IPS-NIHi7 (cell line): Measurements from ENCODE around the gene POFUT1.
"Not testable (repeated sequence)": the region's sequence is repeated elsewhere in the genome, so short reads cannot be mapped to it uniquely, and the experiment has no call there.

ENCODE experiments used
- DNase-seq: peaks from one replicate; pipeline ENCODE4 v3.0.0; 2012; ENCODE audit warnings: mixed read lengths; ENCODE audit errors: extremely low spot score

POFUT1 gene

DNA sequence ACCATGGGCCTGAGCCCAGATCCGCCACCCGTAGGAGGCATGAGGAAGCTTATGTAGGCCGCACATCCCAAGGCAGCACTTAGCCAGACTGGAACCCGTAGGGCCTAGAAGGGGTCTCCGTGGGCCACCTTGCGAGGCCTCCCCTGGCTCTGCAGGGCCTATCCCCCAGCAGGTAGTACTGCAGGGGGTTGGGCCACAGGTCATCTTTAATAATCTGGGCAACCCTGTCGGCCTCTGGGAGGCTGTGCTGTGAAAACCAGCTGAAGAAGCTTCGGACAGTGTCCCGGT lies 18.6 kb upstream of the POFUT1 start:
- no peak for DNase-seq

DNA sequence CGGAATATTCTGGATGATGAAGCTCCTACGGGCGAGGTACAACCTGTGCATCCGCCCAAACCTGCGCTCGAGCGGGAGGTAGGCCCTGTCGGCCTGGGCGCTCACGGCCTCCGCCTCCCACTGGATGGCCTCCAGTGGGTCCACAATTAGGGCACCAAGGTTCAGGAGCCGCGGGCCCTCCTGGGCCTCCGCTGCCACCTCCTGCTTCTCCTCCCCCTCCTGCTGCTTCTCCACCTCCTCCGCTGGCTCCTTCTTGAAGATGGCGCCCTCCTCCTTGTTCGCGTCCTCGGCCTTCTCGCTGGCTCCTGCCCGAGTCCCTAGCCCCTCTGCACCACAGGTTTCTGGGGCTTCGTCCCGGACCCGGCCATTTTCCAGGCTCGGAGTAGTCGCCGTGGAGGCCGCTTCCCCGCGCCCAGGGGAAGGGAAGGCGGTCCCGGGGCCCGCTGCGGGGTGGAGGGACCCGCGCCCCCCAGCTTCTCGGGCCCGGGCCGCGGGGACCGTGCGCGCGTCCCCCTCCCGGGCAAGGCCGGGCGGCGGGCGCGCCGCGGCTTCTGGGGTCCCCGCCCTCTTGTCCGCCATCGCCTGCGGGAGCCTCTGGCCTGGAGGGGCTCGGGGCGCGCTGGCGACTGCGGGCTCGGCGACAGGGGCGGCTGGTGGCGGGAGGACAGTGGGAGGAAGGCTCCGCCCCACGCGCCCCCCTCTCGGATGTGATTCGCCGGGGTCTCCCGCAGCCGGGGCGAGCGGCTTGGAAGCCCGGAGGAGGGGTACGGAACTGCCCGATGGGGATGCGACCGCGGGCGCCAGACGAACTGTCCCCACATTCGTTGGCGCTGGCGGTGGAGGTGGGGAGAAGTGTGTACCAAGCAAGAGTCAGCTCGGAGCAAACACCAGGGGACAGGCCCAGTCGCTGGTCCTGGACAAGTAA lies 17.7 kb upstream of the POFUT1 start:
- DNase-seq = peak; percentile 67

DNA sequence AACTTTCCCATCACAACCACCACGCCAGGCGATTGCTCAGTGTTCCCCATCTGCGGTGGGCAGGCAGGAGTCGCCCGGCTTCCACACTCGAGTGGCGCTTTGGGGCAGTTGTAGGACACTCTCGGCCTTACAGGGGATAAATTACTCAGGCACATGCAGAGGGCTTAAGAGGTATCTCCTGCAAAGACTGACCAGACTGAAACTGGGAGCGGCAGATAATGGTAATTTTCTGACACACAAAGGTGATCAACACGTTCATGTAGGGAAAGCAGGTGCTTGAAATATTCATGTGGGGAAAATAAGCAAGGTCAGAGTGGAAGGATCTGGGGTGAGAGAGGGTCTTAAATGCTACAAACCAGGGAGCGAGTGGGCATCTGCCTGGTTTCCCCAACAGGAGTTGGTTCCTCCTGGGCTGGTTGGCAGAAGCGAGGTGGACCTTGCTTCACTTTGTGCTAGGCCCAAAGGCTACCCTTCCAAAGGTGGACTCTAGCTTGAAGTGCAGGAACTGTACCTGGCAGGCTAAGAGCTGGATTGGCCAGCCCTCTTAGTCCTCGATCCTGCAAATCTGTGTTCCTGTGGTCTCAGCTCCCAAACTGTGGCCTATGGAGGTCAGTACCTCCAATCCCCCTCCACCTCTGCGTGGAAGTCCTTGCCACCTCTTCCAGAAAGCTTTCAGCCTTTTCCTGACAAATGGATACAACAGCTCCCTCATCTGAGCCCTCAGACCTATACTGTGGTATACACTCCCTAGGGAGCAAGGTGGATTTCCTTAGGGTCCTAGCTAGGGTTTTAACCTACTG lies 16.9 kb upstream of the POFUT1 start:
- DNase-seq = no peak

DNA sequence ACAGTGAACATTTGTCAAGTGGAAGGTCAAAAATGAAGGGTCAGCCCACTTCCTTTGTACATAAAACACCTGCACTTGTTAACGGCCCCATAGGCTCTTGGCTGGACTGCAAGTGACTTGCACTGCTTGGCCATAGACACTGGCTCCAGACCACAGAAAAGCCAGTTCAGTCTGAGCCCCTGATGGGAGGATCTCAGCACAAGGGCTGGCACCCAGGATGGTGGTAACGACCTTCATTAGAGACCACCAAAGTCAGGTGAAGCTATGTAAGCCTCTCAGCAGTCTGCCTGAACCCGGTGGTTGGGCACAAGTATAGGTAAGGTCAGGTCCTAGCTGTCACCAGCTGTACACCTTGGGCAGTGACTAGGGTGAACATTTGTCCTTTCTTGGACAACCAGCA lies 16.3 kb upstream of the POFUT1 start:
- DNase-seq = no peak

DNA sequence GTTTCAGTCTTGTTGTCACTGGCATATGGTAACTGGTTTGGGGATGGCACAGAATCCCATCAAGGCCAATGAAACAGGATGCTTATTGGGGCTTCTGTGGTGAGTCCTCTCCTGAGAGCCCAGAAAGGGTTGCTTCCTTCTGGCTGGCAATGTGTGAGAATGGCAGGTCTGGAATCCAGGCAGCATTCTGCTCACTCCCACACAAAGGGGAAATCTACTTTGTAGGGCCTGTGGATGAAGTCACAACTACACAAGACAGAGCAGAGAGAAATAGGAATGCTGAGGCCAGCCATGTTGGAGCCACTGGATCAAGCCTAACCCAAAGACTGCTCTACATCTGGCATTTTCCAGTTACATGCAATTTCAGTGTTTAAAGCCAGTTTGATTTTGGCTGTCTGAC lies 15.8 kb upstream of the POFUT1 start:
- DNase-seq = no peak

DNA sequence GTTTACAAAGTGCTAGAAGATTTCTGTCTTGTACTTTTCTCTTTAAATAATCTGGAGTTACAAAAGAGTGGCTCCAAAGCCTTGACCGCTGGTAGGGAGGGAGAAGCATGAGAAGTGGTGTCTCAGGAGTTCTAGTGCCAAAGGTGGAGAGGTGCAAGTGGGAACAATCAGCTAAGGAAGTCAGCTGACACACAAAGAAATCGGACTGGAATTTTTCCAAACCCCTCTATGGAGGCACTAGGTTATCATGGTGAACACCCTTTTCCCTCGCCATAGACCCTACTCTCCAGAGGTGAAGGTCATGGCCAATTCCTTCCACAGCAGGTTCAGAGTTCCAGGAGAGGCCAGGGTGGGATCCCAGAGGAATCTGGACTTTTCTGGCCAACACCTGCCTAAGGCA lies 15.0 kb upstream of the POFUT1 start:
- DNase-seq = no peak

DNA sequence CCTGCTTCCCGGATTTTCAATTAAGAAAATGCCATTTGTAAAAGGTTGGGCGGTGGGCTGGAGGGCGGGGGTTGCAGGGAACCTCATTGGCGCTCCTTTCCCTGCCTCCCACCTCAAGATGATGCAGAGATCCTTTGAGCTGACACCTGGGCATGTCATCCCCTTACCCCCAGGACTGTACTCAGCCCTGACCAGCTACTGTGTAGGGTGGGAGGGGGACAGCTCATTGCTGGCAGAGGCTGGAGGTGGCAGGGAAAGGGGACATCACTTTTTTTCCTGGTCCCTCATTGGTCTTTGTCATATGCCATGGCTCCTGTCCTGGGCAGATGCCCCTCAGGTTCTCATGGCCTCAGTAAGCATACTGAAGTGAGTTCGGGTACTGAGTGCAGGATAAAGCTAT lies 14.3 kb upstream of the POFUT1 start:
- not testable (repeated sequence) for DNase-seq

DNA sequence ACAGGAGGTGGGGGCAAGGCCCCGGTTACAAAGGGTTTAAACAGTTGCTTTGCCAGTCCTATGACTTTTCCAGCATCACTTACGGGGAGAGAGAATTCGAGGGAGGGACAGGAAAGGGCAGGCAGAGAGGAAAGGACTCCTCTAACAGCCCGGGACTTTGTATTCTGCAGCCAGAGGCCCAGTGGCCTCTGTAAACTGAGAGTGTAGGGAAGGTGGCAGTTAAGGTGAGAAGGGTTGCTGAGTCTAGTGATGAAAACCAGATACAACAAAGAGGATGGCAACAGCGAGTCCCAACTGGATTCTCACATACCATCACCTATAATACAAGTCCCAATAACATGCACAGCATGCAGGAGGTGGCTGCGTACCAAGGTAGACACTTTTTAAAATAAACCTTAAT lies 13.7 kb upstream of the POFUT1 start:
- DNase-seq = no peak

DNA sequence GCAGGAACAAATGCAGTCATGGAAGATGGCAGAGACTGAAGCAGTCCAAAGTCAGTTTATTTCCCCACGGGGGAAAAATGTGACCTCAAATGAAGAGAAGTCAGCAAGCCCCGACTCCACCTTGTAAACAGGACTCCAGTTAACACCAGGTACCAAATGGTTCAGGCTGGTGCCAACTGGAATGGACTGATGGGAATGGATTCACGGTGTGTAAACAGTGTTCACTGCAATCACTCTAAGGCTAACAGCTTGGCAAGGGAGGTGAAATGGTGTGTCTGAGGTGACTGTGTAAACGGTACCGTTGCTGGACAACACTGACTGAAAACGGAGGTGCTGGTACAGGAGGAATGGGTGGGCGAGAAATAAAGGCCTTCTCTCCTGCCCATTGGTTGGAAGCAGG lies 12.1 kb upstream of the POFUT1 start:
- no peak for DNase-seq

DNA sequence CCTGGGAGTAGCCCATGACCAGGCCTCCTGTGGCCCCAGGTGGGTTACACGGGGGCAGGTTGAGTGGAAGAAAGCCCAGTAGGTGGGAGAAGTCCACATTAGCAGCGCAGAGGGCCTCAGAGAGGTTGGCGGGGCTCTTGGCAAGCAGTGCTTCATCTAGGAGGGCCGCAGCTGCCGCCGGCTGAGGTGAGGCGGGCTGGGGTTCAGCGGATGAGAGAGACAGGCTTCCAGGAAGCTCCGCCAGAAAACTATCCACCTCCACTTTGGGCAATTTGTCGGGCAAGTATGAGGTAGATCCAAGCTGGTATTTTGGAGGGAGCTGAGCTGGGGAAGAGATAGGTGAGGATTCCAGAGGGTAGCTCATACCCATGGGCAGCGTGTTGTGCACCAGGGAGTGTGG lies 11.1 kb upstream of the POFUT1 start:
- not testable (repeated sequence) for DNase-seq

DNA sequence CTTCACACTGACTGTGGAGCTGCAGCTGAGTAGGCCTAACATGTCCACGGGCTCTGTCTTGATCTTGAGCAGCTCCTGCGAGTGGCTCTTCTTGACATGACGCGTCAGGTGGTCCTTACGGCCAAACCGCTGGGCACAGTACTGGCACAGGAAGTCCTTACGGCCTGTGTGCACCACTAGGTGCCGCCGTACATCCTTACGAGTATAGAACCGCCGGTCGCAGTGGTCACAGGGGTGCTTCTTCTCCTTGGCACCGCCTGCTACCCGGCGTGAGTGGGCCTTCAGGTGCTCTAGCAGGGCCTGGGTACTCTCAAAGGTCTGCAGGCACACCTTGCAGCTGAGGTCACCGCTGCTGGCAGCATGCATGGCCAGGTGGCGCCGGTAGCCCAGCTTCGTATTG lies 10.5 kb upstream of the POFUT1 start:
- not testable (repeated sequence) for DNase-seq

DNA sequence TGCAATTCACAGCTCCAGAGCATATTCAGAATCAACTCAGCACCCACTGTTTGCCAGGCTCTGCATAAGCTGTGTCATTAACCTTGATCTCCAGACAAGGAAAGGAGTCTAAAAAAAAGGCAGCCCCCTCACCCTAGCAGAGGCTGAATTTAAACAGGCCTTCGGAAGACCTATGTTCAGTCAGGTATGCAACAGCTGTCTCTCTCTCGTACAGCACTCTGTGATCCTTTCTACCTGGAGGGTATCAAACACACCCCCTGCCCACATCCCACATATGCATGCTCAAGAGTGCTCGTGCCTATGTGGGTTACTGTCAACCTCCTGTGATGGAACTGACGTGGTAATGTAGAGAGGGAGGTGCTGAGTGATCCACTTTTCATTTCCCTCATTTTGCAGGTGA lies 8.7 kb upstream of the POFUT1 start:
- DNase-seq = no peak

DNA sequence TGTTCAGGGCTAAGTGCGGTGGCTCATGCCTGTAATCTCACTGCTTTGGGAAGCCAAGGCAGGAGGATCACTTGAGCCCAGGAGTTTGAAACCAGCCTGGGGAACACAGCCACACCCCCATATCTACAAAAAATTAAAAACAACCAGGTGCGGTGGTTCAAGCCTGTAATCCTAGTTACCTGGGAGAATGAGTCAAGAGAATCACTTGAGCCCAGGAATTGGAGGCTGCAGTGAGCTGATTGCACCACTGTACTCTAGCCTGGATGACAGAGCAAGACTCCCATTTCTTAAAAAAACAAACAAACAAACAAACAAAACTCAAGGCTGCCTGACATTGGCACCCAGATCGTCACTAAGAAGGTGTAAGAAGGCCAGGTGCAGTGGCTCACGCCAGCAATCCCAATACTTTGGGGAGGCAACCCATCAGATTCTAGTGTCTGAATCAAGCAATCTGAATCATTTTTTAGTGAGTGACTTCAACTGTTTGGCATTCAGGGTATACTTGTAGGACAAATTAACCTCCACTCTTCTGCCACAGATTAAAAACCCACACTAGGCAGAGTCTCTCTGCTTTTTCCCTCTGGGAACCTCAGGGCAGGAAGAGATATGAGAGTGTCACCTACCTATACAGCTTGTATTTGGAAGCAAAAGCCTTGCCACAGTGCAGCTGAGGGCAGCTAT lies 6.2 kb upstream of the POFUT1 start:
- no peak for DNase-seq

DNA sequence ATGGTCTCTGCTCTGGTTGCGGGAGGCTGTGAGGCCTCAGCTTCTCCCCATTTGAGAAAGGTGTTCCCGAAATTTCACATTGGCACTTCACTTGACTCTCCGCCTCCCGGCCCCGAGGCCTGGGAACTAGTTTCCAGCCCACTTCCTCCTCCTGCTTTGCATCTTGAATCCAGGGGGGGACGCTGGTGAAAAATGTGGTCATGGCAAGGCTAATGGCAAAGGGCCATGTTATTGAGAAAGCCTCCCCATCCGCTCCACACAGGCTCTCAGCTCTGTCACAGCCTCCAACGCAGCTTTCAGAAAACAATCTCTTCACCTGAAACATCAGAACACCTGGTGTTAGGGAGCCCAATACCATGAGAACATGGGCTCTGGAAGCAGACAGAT lies 5.7 kb upstream of the POFUT1 start:
- DNase-seq = no peak

DNA sequence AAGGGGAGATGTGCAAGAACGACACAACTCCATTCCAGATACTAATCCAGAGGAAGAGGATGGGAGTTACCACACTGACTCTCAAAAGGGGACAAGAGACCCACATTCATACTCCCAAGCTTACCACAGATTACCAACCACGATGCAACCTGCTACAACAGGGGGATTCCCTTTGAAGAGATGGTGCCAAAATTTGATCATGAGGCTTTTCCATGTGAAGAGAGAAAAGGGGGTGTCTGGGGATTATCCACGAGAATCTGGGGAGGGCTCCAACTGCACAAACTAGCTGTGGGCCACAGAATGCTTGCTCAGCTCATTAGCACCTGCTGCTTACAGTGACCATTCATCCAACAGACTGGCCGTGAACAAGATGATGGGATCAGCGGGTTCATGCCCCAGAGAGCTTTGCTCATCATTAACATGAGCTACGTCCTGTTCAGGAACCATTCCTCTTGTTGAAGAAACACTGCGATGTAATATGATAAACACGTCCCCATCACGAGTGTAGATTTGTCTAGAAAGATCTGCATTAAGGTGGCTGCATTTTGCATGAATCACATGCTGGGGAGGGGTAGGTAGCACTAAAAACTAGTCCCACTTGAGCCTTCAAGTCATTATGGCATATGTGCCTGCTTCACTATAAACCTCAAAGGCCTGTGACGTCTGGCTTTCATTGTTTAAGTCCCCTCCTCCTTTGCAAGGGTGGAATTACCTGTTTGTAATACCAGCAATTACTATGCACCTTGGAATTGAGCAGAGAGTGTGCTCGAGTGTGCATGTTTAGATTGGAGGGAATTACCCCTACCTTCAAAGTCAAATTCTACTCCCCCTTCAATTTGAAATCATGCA lies 4.1 kb upstream of the POFUT1 start:
- no peak for DNase-seq

DNA sequence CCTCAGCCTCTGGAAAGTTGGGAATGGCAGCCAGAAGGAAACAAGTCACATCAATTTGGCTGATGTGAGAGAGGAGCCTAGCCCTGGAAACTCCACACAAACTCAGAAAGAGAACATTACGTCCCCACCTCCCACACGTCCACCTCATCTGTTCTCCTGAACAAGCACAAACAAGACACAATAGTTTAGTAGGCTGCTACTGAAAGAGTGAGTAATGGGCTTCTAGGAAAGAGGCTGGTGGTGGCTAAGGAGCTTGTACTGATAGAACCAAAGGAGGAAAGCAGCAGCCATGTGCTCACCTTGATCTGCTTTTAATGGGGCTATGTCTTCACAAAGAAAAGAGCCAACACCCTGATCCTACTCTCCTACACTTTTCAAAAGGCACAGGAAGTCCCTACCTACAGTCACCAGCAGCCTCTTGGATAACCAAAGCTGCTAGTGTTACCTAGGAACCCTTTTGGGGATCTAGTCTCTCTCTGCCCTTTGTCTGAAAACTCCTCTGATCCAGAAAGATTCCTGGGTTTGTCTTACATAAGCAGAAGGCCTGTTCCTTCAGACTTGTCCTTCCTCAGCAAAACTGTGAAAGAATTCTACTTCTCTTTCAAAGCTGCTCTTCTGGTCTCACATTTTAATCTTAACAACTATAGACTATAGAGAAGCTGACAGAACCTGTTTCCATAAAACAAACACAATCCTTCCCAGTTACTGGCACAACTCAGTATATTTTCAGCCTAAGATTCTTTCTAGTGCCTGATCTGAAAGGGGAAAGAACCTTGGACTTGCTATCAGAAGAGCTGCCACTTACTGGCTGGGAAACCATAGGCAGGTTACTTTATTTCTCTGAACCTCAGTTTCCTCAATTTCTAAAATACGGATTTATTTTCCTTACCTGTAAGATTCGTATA lies 3.2 kb upstream of the POFUT1 start:
- no peak for DNase-seq

DNA sequence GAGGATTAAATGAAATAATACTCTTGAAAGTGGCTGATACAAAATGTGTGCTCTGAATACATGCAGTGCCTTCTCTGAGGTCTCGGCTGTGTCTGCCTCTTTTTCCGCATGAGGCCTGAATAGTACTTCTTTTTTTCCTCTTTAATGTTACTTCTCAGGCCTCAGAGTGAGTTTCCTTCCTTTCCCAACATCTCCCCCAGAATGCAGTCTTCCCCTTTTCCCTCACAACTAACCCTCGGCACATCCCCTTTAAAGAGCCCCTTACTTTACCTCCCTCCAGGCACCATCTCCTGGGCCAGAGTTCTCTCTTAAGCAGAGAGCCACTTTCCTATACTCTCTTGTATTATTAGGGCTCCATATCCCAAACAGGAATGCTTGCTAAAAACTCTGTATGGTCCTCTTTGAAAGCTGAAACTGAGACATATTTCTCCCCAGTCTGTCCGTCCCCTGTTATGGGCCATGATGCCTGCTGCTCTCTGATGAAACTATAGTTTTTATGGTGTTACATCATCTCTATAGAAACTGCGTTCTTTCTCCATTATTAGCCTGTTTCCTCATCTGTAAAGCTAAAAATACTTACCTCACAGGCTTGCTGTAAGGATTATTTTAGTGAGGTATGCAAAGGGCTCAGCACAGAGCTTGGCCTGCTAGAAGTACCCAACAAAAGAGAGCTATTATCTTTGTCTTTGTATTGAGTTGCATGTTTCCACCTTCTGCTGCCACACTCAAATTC lies 2.4 kb upstream of the POFUT1 start:
- DNase-seq = no peak

DNA sequence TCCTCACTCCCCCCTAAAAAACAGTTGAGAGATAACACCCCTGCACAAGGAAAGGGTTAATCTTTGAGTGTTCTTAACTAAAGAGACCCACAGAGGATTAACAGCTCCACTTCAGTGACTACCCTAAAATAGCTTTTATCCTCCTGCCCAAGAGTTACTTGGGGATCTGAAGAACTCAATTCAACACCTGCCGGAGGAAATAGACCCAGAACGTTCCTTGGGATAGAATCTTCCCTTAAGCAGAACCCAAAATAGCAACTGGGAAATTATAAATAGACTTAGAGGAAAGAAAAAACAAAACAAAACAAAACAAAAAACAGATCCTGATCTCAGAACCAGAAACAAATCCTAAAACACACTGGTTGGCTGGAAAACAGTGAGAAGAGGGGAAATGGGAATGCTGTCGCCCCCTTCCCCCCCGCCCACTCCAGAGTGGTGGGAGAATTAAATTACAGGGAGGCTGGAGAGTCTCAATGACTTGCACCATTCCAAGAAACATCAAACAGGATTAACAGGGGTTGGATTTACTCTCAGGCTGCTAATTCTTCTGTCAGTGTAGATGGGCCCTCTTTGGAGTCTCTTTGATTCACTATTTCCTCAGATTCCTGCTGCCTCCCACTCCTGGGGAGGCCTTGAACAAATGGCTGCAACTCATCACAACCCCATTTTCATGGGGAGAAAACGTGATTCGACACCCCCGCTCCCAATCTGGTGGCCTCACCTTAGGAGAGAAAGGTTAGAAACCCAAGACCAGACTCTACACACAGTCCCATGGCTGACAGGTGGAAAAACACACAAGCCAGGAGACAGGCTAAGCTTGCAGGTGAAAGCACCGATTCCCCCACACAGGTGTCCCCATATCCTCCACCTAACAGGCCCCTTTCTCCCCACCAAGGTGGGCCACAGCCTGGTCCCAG lies 1.6 kb upstream of the POFUT1 start:
- DNase-seq = no peak
